ENCODE results near the gene STK11.

The STK11 gene

DNA sequence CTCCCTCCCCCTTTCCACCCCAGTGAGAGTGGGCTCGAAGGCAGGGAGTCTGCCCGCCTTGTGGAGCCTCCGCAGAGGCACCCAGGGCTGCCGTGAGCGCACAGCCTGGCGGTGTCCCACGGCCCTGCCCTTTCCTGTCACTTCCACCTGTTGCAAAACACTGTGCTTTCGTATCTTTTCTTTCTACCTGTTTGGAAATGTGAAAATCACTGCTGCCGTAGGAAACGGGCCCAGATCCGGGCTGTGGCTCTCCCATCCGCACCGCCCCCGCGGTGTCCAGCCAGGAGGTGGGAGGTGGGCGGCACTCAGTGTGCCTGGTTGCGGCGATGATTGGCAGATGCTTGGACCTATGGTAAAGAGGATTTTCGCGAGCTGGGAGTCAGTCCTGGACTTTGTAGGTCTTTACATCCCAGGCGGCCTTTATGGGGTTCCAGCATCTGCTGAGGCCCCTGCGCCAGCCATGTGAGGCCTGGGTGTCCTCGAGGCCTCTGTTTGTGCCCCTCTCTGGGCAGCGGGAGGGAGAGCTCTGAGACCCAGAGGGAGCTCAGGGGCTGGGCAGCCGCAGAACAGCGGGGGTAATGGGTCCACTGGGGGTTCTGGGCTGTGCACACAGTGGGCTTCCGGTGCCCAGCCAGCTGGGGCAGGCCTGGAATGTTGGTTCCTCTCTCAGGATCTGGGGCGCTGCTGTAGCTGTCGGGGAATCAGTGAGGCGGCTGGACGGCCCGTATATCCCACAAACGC lies 6.1 kb downstream of the STK11 start:
- no peak for DNase-seq

GRCh38 chr19:1213391-1214286 lies 8.1 kb downstream of the STK11 start:
- peak; percentile 55 for DNase-seq

GRCh38 chr19:1214299-1214861 lies 8.8 kb downstream of the STK11 start:
- no peak for DNase-seq

- peak; percentile 79 for DNase-seq
Measured at GRCh38 chr19:1214862-1215731, 9.5 kb downstream of the STK11 start.

GRCh38 chr19:1216756-1217155 lies 11.2 kb downstream of the STK11 start:
- DNase-seq: no peak

- no peak for DNase-seq
Measured at GRCh38 chr19:1217366-1217765, 11.8 kb downstream of the STK11 start.

DNA sequence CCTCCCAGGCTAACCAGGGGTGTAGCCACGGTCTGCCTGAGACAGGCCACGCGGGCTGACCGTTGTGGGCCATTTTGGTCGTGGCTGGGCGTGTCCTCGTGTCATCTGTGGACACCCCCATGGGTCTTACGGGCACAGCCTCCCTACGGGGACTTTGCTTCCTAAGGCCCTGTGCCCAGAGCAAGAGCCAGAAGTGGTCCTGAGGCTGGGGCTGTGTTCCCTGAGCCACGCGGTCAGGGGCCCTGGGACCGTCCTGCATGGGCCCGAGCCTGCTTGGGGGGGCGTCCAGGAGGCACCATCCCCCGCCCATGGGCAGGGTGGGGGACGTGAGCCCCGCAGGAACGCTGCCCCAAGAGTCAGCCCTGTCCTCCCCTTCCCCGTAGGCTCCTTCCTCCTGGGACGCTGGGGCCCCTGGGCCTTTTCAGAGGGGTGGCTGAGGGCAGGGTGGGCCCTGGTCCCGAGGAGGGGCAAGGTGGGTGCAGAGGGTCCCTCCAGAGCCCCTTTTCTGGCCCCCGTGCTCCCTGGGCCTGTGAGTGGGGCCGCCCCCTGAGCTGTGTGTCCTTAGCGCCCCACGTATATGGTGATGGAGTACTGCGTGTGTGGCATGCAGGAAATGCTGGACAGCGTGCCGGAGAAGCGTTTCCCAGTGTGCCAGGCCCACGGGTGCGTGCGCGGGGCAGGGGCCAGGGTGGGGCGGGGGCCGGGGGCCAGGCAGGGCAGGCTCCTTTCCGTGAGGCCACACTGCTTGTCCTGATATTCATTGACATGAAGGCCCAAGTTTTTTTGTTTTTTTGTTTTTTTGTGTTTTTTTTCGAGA lies 13.4 kb downstream of the STK11 start:
- DNase-seq: no peak

GRCh38 chr19:1219786-1220476 lies 14.4 kb downstream of the STK11 start:
- no peak for DNase-seq

GRCh38 chr19:1220477-1220930 lies 14.9 kb downstream of the STK11 start:
- DNase-seq: no peak

- peak; percentile 74 for DNase-seq
Measured at GRCh38 chr19:1220976-1221903, 15.7 kb downstream of the STK11 start.

GRCh38 chr19:1221904-1222255 lies 16.3 kb downstream of the STK11 start:
- no peak for DNase-seq

DNA sequence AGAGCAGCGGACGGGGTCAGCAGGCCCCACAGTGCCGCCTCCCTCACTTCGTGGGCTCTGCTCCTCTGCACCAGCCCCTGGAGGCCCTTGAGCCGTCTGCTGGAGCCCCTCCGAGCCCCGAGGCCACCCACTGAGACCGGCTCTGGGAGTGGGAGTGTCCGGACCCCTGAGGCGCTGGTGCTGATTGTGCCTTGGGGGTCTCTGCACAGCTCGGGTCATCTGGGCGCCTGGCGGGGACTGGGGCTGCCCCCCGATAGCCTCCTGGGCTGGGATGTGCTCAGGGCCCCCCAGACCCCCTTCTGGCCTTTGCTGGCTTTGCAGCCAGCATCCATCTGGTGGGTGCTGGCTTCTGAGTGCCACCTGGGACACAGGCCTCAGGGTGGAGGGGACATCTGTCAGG lies 16.8 kb downstream of the STK11 start:
- no peak for DNase-seq

- DNase-seq: no peak
Measured at GRCh38 chr19:1223018-1223855, 17.7 kb downstream of the STK11 start.

DNA sequence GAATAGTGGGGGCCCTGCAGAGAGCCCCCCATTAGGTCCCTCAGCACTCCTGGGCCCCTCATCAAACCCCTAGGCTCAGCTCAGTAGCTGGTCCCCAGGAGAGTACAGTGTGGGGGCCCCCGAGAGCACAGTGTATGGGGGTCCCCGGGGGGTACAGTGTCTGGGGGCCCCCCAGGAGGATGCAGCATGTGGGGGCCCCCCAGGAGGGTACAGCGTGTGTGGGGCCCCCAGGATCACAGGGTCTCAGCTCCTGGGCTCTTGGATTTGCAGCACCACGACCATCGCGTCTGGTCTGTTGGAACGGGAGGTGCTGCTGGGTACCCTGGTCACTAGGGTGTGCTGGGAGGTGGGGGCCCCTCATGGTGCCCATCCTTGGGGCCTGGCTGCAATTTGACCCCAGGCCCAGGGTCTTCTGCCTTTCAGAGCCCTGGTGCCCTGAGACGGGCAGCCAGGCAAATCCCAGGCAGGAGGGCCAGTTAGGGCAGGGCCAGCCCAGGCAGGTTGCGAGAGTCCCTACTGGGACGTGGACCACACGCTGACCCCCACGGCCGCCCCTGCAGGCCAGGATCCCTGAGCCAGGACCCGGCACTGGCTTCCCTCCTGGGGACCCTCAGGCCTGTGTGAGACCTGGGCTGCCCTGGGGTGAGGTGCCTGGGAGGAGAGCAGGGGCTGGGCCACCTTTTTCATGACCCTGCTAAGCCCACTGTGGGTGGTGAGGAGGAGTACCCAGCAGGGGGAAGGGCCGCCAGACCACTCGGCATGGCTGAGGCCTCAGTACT lies 18.7 kb downstream of the STK11 start:
- no peak for DNase-seq

GRCh38 chr19:1224847-1225246 lies 19.3 kb downstream of the STK11 start:
- DNase-seq: no peak

- no peak for DNase-seq
Measured at GRCh38 chr19:1225440-1226226, 20.1 kb downstream of the STK11 start.

- DNase-seq: no peak
Measured at GRCh38 chr19:1226227-1226518, 20.6 kb downstream of the STK11 start.

All from midbrain (tissue), 1 donor.